ENCODE data around the gene ANO1.

DNA sequence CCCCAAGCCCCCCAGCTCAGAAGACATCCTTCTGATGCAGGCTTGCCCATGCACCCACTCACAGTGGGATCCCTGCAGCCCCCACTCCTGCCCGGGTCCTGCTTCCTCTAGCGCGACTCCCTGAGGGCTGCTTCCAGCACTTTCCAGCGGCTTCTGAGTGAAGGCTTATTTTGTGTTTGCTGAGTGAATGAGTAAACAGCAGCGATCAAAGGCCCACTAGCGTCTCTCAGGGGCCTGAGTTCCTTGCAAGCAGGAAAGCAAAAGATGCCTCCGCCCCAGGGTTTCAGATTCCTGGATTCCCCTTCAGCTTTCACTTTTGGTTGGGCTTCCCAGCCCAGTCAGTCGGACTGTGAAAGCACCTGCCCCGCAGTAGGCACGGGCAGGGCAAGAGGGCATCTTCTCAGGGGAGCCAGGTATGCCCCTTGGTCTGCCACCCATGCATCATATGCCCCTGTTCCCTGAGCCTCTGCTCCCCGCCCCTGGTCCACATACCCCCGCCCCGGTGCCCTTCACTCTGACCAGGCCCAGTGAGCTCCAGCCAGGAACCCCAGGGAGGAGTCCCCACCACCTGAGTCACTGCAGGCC, 134.2 kb downstream of the ANO1 start:
- TF ChIP-seq CTCF (IDR thresholded peaks at IDR 0.05 in 4 of 5, conservative IDR thresholded peaks at IDR 0.05 in 1 of 5) (no peak), POLR2A (IDR thresholded peaks at IDR 0.05) (no peak)
